Activated CD8-positive, alpha-beta memory T cell treated with anti-CD3 and anti-CD28 coated beads, Interleukin-2, amount 50 U/mL, for 1 hour (primary cell): ENCODE results near the gene MS4A13.
"Not testable (repeated sequence)": the region's sequence is repeated elsewhere in the genome, so short reads cannot be mapped to it uniquely, and the experiment has no call there.

Experiments used
- DNase-seq: peaks from one replicate; pipeline ENCODE4 v3.0.0-alpha.2; 2020; ENCODE audit errors: extremely low read depth

Gene MS4A13

GRCh38 chr11:60515144-60515855 is at the start of gene MS4A13:
TSS of gene MS4A13 (plus strand) at chr11:60515392. CDS start at chr11:60518084, 2,692 bp downstream.
- DNase-seq: no peak

- DNase-seq: no peak
These were observed 46.4 kb upstream of the MS4A13 start for GRCh38 chr11:60468829-60469228.

- DNase-seq: no peak
These were observed 45.5 kb upstream of the MS4A13 start for GRCh38 chr11:60469723-60470122.

GRCh38 chr11:60477035-60477445 is 38.2 kb upstream of the MS4A13 start:
- DNase-seq: no peak

GRCh38 chr11:60482361-60482760 is 32.8 kb upstream of the MS4A13 start:
- no peak for DNase-seq

- no peak for DNase-seq
These were observed 29.2 kb upstream of the MS4A13 start for GRCh38 chr11:60485987-60486386.

GRCh38 chr11:60492488-60493009 is 22.6 kb upstream of the MS4A13 start, which contains the start of gene MS4A12:
TSS of gene MS4A12 (plus strand) at chr11:60492778. CDS start at chr11:60497319, 4,541 bp downstream.
- no peak for DNase-seq

- no peak for DNase-seq
These were observed 21.7 kb upstream of the MS4A13 start for GRCh38 chr11:60493454-60493853.

GRCh38 chr11:60498399-60498798 is 16.8 kb upstream of the MS4A13 start:
- DNase-seq: no peak

GRCh38 chr11:60498853-60499252 is 16.3 kb upstream of the MS4A13 start:
- no peak for DNase-seq

- DNase-seq: no peak
These were observed 14.8 kb upstream of the MS4A13 start for GRCh38 chr11:60500276-60500910.

GRCh38 chr11:60502221-60502775 is 12.9 kb upstream of the MS4A13 start:
- no peak for DNase-seq

GRCh38 chr11:60504219-60504905 is 10.8 kb upstream of the MS4A13 start:
- no peak for DNase-seq

- DNase-seq: not testable (repeated sequence)
These were observed 5.6 kb upstream of the MS4A13 start for GRCh38 chr11:60509609-60510008.

GRCh38 chr11:60510209-60510608 is 5.0 kb upstream of the MS4A13 start:
- DNase-seq: not testable (repeated sequence)

GRCh38 chr11:60511393-60511792 is 3.8 kb upstream of the MS4A13 start:
- no peak for DNase-seq

GRCh38 chr11:60512651-60513225 is 2.5 kb upstream of the MS4A13 start:
- DNase-seq: no peak

GRCh38 chr11:60513496-60514460 is 1.4 kb upstream of the MS4A13 start:
- no peak for DNase-seq

- DNase-seq: no peak
These were observed 13.3 kb downstream of the MS4A13 start for GRCh38 chr11:60528465-60528864.

GRCh38 chr11:60528934-60529333 is 13.7 kb downstream of the MS4A13 start:
- DNase-seq: no peak
